GM18517 (cell line): ENCODE results near the gene PCSK5.

Experiments used
- ATAC-seq: cut with Tn5 transposase; IDR thresholded peaks from one replicate; pipeline ENCODE4 v1.9.1; 2021; ENCODE audit warnings: mild to moderate bottlenecking, moderate library complexity; ENCODE audit not compliant: unreplicated experiment

PCSK5 gene

DNA sequence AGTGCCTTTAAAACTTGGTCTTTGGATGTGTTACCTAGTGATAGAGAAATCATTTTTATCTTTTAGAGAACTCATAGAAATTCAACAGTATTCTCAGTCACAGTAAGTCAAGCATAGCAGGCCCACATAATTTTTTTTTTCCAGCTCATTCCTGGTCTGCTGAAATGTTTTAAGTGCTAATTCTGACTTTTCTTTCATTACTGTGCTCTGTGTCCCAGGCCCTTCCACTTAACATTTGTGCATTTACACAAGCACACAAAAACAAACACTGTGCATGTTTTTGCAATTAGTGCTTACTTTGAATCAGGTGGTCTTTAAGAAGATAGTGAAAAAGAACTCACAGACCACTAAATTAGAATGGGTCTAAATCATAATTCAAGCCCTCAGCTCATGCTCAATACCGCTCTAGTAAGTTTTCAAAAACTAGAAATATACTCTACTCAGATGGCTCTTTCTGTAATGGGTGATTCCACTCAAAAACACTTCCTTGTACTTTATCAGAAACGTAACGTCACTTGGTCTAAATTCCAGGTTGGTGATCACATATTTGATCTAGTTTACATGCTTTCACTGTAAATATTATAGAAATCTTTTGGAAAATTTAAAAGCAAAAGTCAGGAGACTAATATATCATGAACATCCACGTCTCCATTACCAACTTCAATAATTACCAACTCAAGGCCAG, 107.8 kb downstream of the PCSK5 start:
- no peak for ATAC-seq

DNA sequence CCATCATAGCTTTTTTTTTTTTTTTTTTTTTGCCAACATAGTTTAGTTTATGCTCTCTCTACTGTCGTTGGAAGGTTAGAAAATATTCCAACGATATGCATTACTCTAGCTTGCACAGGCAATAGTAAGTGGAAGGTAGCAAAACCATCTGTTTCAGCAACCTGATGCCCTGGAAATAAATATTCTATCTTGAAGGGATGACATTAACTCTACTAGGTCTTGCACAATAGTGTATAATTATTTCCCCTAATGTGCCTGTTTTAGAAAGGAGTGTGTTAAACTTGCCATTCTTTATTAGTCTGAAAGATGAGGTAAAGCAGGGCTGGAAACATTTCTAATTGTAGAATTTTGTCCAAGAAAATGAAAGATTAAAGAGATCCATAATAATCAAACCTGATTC, 111.0 kb downstream of the PCSK5 start:
- no peak for ATAC-seq

DNA sequence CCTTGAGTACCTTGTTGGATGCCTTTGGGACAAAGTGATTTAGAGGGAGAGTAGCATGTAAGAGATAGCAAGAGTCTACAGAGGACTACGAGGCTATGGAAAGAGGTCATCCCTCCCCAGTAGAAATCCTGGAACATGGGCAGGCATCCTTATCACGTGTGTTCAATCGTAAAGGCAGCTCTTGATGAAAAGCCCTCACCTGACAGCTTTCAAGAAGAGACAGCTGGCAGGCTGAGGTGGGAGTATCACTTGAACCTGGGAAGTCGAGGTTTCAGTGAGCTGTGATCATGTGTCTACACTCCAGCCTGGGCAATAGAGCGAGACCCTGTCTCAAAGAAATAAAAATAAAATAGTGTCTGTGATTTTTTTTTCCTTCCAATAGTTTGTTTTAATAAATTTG, 112.6 kb downstream of the PCSK5 start:
- ATAC-seq: no peak

DNA sequence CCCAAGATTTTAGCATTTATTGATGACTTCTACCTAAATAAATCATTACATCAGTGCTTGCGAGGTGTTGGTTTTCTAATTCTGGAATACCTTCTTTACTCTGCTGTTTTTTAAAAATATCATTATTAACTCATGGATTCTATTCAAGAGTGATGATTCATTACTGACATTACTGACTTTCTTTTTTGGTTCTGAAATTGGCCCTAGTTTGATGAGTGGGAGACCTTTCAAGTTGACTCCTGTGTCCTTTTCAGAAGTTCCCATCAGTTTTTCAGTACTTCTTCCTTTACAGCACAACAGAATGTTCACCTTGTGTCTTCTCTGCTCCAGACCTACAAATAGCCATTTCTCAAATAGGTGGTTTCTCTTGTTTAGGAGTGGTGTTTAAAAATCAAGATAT, 114.1 kb downstream of the PCSK5 start:
- ATAC-seq: peak; percentile 72

DNA sequence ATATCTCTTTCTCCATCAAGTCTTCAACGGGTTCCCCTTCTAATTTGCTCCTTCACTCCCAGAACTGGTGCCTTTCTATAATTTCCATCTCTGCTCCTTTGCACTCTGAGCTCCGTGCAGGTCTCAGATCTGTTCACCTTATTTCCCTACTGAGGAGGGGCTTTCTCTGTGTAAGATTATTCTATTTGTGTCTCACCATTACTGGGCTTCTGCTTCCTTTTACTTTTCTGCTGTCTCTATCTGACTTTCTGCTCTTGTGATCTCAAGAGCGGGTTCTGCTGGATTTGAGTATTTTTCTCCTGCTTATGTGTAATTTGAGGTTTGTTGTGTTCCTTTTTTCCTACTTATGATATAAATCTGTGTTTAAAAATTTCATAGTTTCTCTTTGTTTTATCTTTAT, 117.5 kb downstream of the PCSK5 start:
- no peak for ATAC-seq

DNA sequence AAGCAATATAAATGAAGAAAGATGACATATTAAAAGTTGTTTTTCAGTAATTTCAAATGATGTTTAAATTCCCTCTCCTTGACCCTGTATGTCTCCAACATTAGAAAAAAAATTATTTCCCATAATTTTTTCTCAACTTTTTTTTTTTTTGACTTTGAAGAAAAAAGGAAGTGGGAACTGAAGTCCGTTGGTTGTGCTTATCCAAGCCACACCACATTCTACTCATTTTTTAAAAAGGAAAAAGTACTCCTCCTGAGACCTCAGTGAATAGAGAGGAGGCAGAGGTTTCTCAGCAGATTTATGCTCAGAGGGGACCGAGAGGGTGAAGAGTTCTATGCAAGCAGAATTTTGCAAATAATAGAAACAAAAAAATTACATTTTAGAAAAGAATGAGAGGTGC, 123.3 kb downstream of the PCSK5 start:
- no peak for ATAC-seq

DNA sequence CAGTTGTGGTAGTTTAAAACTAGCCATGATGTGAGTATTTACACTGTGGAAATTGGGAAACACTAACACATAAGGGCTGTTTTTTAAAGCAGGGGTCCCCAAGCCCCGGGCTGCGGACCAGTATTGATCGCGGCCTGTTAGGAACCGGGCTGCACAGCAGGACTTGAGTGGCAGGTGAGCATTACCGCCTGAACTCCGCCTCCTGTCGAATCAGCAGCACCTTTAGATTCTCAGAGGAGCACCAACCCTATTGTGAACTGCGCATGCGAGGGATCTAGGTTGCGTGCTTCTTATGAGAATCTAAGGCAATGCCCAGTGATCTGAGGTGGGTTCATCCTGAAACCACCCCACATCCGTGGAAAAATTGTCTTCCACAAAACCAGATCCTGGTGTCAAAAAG, 127.8 kb downstream of the PCSK5 start:
- no peak for ATAC-seq

DNA sequence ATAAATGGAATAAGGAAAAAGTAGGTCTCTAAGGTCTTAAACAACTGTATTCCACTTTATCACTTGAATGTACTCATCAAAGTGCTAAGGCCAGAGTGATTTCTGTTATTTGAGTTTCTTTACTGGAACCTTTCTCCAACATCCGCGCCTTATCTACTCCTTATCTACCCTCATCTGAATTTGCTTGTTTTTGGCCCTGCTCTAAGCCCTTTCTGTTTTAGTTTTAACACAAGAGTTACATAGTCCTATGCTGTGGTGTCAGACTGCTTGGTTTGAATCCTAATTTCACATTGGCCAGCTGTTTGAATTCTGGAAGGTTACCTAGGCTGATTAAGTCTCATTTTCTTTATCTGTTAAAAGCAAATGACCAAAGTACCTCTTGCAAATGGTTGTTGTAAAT, 128.3 kb downstream of the PCSK5 start:
- no peak for ATAC-seq

DNA sequence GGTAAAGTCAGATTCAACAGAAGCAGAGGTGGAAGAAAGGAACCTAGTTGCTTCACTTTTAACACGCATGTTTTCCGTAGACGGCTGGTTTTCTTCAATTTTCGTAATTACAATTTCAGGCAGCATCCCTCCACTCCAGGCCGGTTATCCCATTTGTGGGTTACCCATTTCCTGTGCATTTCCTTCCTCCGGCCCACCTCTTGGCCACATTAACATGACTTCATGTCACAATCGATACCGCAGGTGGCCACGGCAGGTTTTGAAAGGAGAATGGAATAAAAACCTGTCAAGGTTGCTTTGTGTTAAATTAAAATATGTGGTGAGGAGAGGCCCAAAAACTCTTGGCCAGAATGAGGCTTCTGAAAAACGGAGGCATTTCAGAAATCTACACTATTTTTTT, 130.2 kb downstream of the PCSK5 start:
- no peak for ATAC-seq

DNA sequence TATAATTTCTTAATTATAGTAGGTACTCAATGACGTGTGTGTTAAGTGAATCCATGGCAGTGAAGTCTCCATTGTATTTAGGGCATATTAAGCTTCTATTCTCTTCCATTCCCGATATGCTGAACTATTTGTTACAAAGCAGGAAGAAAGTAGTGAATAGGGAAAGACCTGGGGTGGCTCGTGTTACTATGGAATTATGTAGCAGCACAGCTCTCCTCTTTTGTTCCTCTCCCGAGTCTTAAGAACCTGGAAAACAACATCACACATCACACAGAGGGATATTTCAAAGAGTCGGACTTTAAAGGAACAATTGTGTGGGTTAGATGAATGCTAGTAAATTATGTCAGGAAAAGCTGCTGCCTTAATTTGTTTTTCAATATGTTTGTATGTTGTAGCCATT, 131.8 kb downstream of the PCSK5 start:
- no peak for ATAC-seq

DNA sequence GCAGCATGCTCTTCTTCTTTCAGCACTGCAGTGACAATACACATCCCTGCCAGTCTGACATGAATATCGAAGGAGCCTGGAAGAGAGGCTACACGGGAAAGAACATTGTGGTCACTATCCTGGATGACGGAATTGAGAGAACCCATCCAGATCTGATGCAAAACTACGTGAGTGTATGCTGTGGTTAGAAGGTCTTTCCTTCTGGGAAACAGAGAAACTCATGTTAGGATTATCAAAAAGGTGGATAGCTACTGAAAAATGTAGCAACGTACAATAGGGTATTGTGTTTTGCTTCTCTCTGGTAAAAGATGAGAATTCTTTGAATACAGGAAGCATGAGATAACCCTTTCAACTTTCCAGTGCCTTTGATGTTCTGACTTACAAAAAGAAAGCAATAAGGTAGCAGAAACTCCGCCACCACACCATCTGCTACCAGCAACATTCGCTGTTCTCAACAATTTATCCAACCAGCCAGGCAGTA, 133.3 kb downstream of the PCSK5 start:
- ATAC-seq: no peak

DNA sequence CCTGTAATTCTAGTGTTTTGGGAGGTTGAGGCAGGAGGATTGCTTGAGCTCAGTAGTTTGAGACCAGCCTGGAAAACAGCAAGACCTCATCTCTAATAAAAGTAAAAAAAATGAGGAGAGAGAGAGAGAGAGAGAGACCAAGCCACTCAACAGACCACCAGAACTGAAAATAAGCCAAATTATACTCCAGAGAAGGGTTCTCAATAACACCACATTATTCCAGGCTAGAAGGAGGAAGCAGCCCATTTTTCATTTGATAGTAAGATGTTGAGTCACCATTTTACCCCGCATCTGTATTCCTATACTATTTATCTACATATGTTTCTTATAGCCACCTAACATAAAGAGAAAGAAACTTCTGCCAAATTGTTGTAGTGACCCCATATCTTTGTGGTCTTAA, 134.8 kb downstream of the PCSK5 start:
- no peak for ATAC-seq

DNA sequence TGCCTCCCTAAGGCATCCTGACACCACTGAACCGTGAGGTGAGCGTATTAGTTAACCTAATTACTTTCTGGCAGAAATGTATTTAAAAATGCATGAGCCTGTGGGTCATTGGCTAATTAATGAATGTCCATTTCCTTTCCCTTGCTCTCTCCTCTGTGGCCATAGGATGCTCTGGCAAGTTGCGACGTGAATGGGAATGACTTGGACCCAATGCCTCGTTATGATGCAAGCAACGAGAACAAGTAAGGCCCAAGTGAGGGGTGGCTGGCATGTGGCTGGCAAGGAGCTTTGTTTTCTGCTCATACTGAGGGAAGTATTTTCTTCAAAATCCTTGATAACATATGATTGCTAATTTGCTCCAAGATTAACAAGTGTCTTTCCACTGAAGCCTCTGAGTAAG, 136.3 kb downstream of the PCSK5 start:
- ATAC-seq: no peak

DNA sequence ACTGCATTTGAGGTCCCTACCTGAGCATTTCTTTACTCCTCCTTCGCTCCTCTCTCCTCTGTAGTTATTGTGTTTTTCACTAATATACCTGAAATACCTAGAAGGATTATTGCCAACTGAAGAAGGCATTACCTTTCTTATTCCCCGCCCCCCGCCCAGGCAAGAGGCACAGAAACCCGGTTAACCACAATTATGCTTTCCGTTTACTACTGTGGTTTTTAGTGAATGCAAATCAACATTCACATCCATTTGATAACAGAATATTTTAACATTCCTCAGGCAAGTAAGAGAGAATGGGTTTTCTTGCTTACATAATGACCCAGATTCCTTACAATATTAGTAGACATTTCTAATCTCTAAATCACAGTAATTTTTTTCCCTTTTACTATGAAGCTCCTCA, 136.9 kb downstream of the PCSK5 start:
- ATAC-seq: no peak

DNA sequence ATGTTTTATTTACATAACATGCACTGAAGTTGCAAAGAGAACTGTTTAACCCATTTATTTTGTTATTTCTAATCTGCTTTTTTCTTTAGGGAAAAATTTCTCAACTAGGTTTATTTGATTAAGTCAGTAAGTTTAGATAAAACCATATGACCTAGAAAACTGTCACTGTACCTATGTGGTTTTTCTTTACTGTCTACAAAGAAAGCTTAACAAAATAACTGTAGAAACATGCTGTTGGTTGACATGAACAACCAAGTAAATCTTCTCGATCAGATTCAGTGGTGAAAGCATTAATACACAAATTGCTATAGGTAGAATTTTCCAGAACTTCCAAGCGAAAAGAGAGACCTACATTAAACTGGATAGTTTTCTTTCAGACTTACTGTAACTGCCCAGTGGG, 137.4 kb downstream of the PCSK5 start:
- ATAC-seq: no peak

DNA sequence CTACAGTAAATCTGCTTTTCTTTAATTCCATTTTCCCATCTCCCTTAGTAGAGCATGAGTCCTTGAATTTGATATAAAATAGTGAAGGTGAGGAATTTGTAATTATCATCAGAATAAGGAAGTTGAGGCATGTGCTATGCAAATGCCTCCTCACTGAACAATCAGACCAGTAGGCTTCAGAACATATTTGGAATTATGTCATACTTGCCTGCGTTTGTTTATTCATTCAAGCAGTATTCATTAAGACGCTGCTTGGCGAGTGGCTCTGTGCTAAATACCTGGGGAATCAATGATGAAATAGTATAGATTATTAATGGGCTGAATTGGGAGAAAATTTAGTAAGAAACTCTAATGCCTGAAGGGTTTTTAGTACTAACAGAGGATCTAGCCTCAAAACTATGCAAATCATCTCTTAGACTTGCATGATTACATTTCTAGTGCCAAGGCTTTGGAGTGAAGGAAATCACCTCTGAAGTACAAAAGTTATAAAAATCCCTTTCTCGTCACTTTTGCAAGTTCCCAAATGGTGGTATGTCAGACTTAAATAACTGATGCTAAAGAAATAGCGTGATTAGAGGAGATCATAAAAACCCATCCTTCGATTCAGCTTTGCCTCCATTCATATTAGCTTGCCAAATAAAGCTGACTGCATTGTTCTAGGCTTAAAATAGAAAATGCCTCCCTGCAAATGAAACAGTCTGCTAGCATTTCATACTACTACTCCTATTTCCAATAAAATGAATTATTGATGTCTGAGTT, 141.7 kb downstream of the PCSK5 start:
- no peak for ATAC-seq

DNA sequence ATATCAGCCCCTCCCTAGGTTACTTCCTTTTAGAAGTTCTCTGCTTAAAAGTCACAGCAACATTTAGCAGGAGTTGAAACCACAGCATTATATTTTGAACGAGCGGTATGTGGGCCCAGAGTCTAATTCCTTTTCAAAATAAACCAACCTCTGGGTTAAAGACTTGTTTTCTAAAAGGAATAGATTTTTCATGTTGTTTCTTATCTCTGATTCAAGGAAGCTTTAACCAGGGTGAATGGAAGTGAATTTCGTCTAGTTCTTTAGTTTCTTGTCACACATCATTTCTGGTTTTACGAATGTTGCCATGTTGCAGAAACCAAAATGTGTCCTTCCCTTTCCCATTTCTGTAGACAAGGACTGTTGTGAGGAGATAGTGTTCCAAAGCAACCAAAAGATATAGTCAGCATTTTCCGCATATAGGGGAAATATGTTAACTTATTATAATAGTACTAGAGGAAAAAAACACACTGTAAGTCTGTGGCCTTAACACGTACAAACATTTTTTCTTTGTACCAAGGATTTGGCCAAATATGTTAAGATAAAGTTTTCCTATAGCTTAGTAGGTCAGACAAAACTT, 142.4 kb downstream of the PCSK5 start:
- ATAC-seq: no peak

DNA sequence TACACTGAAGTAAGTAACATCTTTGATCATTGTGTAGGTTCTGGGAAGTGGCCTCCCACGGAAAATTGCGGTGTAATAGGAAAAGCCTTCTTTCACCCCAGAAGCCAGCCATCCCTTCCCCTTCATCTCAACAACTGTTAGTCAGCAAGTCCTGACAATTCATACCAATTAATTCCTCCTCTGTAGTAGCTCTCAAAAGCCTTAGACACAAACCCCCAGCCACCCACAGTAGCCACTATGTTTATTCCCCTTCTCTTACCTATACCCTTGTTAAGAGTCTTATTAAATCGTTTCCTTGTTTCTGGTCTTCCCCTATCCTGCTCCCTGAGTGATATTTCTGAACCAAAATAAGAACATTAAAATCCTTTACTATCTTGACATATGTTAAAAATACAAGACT, 143.6 kb downstream of the PCSK5 start:
- no peak for ATAC-seq

DNA sequence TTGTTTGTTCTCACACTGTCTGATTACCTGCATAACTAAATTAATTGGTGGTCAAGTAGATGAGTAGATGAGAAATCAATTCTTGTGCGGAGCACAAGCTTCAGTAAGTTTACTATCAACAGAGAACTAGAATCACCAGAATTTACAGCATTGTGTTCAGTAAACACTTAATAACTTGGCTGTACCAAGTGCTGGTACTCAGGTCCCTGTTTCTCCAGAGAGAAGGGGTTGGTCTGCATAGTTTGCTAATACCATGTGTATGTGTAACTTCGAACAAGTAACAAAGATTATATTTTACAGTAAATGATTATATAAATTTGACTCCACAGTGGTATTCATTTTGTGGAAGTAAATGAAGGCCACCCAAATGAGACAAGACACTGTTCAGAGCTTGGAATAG, 146.3 kb downstream of the PCSK5 start:
- no peak for ATAC-seq

DNA sequence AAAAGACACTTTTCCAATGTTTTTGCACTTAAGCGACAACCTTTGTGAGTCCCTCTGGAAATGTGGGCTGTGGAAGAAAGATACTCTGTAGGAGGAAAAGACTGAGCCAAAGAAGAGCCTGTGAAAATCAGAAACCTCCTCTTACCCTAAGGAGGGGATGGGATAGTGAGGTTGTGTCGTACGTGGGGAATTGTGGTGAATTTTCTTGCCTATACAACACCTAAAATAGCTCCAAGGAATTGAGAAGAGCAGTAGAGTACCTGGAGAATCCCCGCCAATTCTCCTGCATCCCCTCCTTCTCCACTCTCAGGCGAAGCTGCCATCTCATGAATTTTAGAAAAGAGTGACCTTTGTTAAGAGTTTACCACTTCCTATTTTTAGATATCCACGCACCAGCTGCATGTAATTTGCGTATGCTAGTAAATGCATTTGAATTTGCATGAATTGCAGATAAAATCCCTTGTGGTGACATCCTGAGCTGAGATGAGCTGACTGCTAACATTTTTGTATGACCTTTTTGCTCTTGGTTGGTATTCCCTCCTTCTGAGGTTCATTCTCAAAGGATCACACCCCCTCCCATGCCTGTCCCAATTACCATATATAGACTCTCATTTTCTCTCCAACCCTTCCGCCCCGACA, 147.2 kb downstream of the PCSK5 start:
- no peak for ATAC-seq

DNA sequence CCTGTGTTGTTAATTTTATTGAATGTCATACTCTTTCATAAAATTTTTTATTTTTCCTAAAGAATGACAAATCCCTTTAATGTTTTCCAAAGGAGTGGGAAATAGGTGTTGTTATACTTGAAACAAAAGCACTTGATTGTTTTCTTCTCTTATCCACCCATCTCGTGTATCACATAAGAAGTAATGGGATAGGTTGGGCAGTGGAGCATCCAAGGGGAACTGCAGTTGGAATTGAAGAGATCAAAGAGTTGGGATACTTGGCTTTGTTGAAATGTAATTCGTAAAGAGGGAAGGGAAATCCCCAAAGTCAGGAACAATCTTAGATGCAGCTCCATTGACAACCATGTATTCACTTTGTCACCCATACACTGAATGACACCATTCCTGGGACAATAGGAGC, 148.0 kb downstream of the PCSK5 start:
- no peak for ATAC-seq
